IMR-90 (cell line): ENCODE results near the gene GPX1. TPM values are rescaled to one million over a fixed set of nuclear protein-coding genes. Genes with fewer than 3 reads are reported as not detected.

ENCODE experiments used
- ATAC-seq: fragments of 200-7000 bp; cut with Tn5 transposase; 2 replicates; pipeline ENCODE4 v1.9.1; 2020; ENCODE audit warnings: low read depth, mild to moderate bottlenecking, moderate library complexity
- BruUV-seq: library from RNA; stranded (reverse); fragments of 400-500 nt; replicated peaks from 2 replicates; lab custom pipeline; 2021; lab: Mats Ljungman, UMichigan
- CTCF ChIA-PET: fragments of 300-600 bp; formaldehyde crosslinking; extraction: SDS; loops from one replicate; lab custom pipeline; 2021; ENCODE audit warnings: antibody characterized with exemption; lab: Yijun Ruan, JAX
- POLR2A ChIA-PET: fragments of 300-600 bp; sonication (Branson Sonifier 250); formaldehyde crosslinking; loops from one replicate; lab custom pipeline; 2022; ENCODE audit warnings: antibody characterized with exemption; ENCODE audit not compliant: unreplicated experiment; lab: Charles Lee
- DNase-seq: peaks from one replicate; pipeline ENCODE4 v3.0.0; 2013
- H2AFZ ChIP-seq: replicated peaks from 2 replicates; pipeline ENCODE3; 2013; ENCODE audit warnings: low read length, mild to moderate bottlenecking; ENCODE audit not compliant: poor library complexity
- H2AK5ac ChIP-seq: 2 replicates; pipeline ENCODE4 v1.6.1; 2013; ENCODE audit warnings: low read depth, low read length, inconsistent platforms
- H2AK9ac ChIP-seq: replicated peaks from 2 replicates; pipeline ENCODE3; 2013; ENCODE audit warnings: mild to moderate bottlenecking, low read depth, low read length, moderate library complexity; ENCODE audit not compliant: poor library complexity
- H2BK120ac ChIP-seq: 2 replicates; pipeline ENCODE4 v1.6.1; 2013; ENCODE audit warnings: low read depth, low read length, inconsistent platforms
- H2BK15ac ChIP-seq: 3 replicates; pipeline ENCODE4 v1.6.1; 2013; ENCODE audit warnings: low read depth, low read length, inconsistent platforms
- H2BK20ac ChIP-seq: 2 replicates; pipeline ENCODE4 v1.6.1; 2013; ENCODE audit warnings: low read depth, mild to moderate bottlenecking, inconsistent platforms, low read length, moderate library complexity
- H2BK5ac ChIP-seq: 2 replicates; pipeline ENCODE4 v1.6.1; 2013; ENCODE audit warnings: mild to moderate bottlenecking, low read depth, low read length, inconsistent platforms; ENCODE audit not compliant: poor library complexity, severe bottlenecking
- H3K14ac ChIP-seq: replicated peaks from 2 replicates; pipeline ENCODE4 v1.6.1; 2013; ENCODE audit warnings: low read depth, low read length, inconsistent platforms
- H3K18ac ChIP-seq: 2 replicates; pipeline ENCODE4 v1.6.1; 2013; ENCODE audit warnings: low read depth, low read length, control low read depth
- H3K23ac ChIP-seq: 2 replicates; pipeline ENCODE4 v1.6.1; 2013; ENCODE audit warnings: low read depth, low read length, inconsistent platforms
- H3K27ac ChIP-seq: 2 replicates; pipeline ENCODE4 v1.5.1; 2013; ENCODE audit warnings: mild to moderate bottlenecking, control low read depth, low read length; ENCODE audit not compliant: insufficient read depth
- H3K27me3 ChIP-seq: 2 replicates; pipeline ENCODE4 v1.6.1; 2013; ENCODE audit warnings: low read length; ENCODE audit not compliant: control insufficient read depth, insufficient read depth
- H3K36me3 ChIP-seq: 2 replicates; pipeline ENCODE4 v1.6.1; 2013; ENCODE audit warnings: low read length, mixed read lengths; ENCODE audit not compliant: control insufficient read depth, insufficient read depth
- H3K4ac ChIP-seq: 2 replicates; pipeline ENCODE4 v1.6.1; 2013; ENCODE audit warnings: low read depth, low read length, inconsistent platforms
- H3K4me1 ChIP-seq: 2 replicates; pipeline ENCODE4 v1.6.1; 2013; ENCODE audit warnings: low read length, mixed read lengths; ENCODE audit not compliant: control insufficient read depth, insufficient read depth
- H3K4me2 ChIP-seq: 2 replicates; pipeline ENCODE4 v1.6.1; 2013; ENCODE audit warnings: low read depth, mild to moderate bottlenecking, control low read depth, low read length, moderate library complexity
- H3K4me3 ChIP-seq: 2 replicates; pipeline ENCODE4 v1.5.1; 2013; ENCODE audit warnings: low read depth, mild to moderate bottlenecking, control low read depth, low read length, moderate library complexity; ENCODE audit not compliant: insufficient read depth
- H3K56ac ChIP-seq: 2 replicates; pipeline ENCODE4 v1.6.1; 2013; ENCODE audit warnings: low read length, inconsistent platforms; ENCODE audit not compliant: insufficient read depth; ENCODE audit errors: extremely low read depth
- H3K79me1 ChIP-seq, 2 experiments: 2 replicates each; pipeline ENCODE4 v1.6.1; 2013; ENCODE audit warnings: low read length in 2 of 2, inconsistent platforms in 1 of 2, low read depth in 1 of 2
- H3K9ac ChIP-seq: 2 replicates; pipeline ENCODE4 v1.6.1; 2013; ENCODE audit warnings: low read depth, low read length, control low read depth
- H3K9me1 ChIP-seq: 2 replicates; pipeline ENCODE4 v1.6.1; 2013; ENCODE audit warnings: low read length, inconsistent platforms; ENCODE audit not compliant: insufficient read depth
- H3K9me3 ChIP-seq: 2 replicates; pipeline ENCODE4 v1.6.1; 2013; ENCODE audit warnings: low read length; ENCODE audit not compliant: control insufficient read depth, insufficient read depth
- H4K20me1 ChIP-seq: 2 replicates; pipeline ENCODE4 v1.6.1; 2013; ENCODE audit warnings: low read length, inconsistent platforms; ENCODE audit not compliant: insufficient read depth
- H4K5ac ChIP-seq: 2 replicates; pipeline ENCODE4 v1.6.1; 2013; ENCODE audit warnings: mild to moderate bottlenecking, low read depth, low read length, control low read depth
- H4K8ac ChIP-seq, 2 experiments: 2 replicates each; pipeline ENCODE4 v1.6.1; 2013; ENCODE audit warnings: low read depth in 2 of 2, low read length in 2 of 2, control low read depth in 1 of 2, inconsistent platforms in 1 of 2
- H4K91ac ChIP-seq: 2 replicates; pipeline ENCODE4 v1.6.1; 2013; ENCODE audit warnings: low read depth, low read length, inconsistent platforms; ENCODE audit not compliant: insufficient read depth
- CEBPB ChIP-seq: IDR thresholded peaks from 2 replicates; pipeline ENCODE4 v1.6.1; 2012; ENCODE audit warnings: low read depth, low read length, improper control_type of control experiment
- NFE2L2 ChIP-seq: fragments of 150-350 bp; IDR thresholded peaks from 2 replicates; pipeline ENCODE4 v1.6.1; 2016; ENCODE audit warnings: low read depth, mild to moderate bottlenecking, low read length
- SMC3 ChIP-seq: fragments of 150-350 bp; IDR thresholded peaks from 2 replicates; pipeline ENCODE4 v1.6.1; 2016; ENCODE audit warnings: low read depth, mild to moderate bottlenecking, antibody characterized with exemption, low read length, moderate library complexity
- WGBS, 2 experiments: methylation state at CpG; one replicate each; pipeline versions ENCODE4 v1.1.5 to v1.1.7; 2013; ENCODE audit warnings: missing lambda C conversion rate in 2 of 2; ENCODE audit not compliant: insufficient read length in 1 of 2; ENCODE audit errors: extremely low coverage in 2 of 2; 5-methylcytosine and 5-hydroxymethylcytosine counted together
- dilution Hi-C: fragments of 300-500 bp; cut with HindIII; formaldehyde crosslinking; loops from one replicate; pipeline ENCODE4 v1.14.3; 2018; ENCODE audit warnings: low sequenced_read_pairs; ENCODE audit not compliant: unreplicated experiment
- in situ Hi-C: fragments of 300-500 bp; cut with MboI; formaldehyde crosslinking; loops from 3 replicates; pipeline ENCODE4 v1.14.3; 2019; ENCODE audit warnings: low sequenced_read_pairs, inconsistent platforms, mixed read lengths
- intact Hi-C: fragments of 100-400 bp; cut with micrococcal nuclease; formaldehyde crosslinking; loops from 2 replicates; pipeline ENCODE4 v1.10.0; 2022
- polyA plus RNA-seq, 3 experiments: library from polyadenylated mRNA; depleted of rRNA; stranded (reverse); fragments of >200 nt; gene quantifications; 2 replicates each; pipeline ENCODE4 v1.2.3, GENCODE V29; 2012; ENCODE audit warnings: low replicate concordance in 1 of 3
- total RNA-seq: library from RNA; depleted of rRNA; stranded (reverse); fragments of >200 nt; gene quantifications from 2 replicates; pipeline ENCODE4 v1.2.3, GENCODE V29; 2012
- TF ChIP-seq, protein P1 (sequence below): fragments of 150-350 bp; IDR thresholded peaks from 2 replicates; pipeline ENCODE4 v1.6.1; 2016; ENCODE audit warnings: low read depth, mild to moderate bottlenecking, low read length, moderate library complexity, borderline replicate concordance

The GPX1 gene
- total and polyA plus RNA-seq, 2 of the 4 experiments (the other 2 are of a cell fraction), result 128 to 680 TPM

DNA sequence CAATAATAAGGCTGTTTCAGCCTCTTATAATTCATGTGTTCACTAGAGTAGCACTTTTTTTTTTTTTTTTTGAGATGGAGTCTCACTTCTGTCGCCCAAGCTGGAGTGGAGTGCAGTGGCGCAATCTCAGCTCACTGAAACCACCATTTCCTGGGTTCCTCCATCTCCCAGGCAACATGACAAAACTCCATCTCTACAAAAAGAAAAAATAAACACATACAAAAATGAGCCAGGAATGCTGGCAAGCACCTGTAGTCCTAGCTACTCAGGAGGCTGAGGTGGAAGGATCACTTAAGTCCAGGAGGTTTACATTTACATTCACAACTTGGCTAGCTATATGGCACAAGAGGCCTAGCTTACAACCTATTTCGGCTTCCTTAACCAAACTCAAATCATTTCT, 25.1 kb downstream of the GPX1 start:
- Histone ChIP-seq H2AK9ac (no peak overlapping the region), H3K27me3 (no peaks in the 10 kb centered on the region), H3K4ac (no peak overlapping the region), H3K23ac (no peak overlapping the region), H4K5ac (no peak overlapping the region), H2BK20ac (no peak overlapping the region), H3K79me1 (peaks cover 21 to 54% of the 10 kb centered on the region in 2 experiments; a peak in 3 of 4 replicates), H4K91ac (no peak overlapping the region), H3K4me2 (no peak overlapping the region), H2AK5ac (no peak overlapping the region), H2BK5ac (no peak overlapping the region), H3K4me3 (no peak overlapping the region), H3K36me3 (peaks cover 34% of the 10 kb centered on the region), H3K9me3 (no peaks in the 10 kb centered on the region), H3K14ac (no peak overlapping the region), H3K18ac (no peak overlapping the region), H4K8ac (no peak overlapping the region), H2BK120ac (no peak overlapping the region), H2BK15ac (no peak overlapping the region), H3K27ac (no peak overlapping the region), H3K56ac (no peak overlapping the region), H2AFZ (no peak overlapping the region), H3K9me1 (peaks cover 5% of the 10 kb centered on the region; the same call in 1 of the 2 replicates), H3K9ac (no peak overlapping the region), H4K20me1 (no peaks in the 10 kb centered on the region; the same call in 1 of the 2 replicates), H3K4me1 (peaks cover 2% of the 10 kb centered on the region; the same call in 1 of the 2 replicates)
- in situ Hi-C loops, result no loop called here
- ChIA-PET POLR2A (interaction anchor here (0.6 kb wide), 2 partner anchors 199 to 304 kb away, joined by 3 to 4 read pairs; no protein-coding TSS in a partner anchor), CTCF (interaction anchor here (0.6 kb wide), 1 partner anchor 111 kb away, joined by 5 read pairs; no protein-coding TSS in a partner anchor)
- intact Hi-C loops, result no loop called here
- no peak for DNase-seq
- ATAC-seq, result no peak
- no TSS peak for BruUV-seq
- dilution Hi-C loops, result no loop called here
- TF ChIP-seq, protein P1, sequence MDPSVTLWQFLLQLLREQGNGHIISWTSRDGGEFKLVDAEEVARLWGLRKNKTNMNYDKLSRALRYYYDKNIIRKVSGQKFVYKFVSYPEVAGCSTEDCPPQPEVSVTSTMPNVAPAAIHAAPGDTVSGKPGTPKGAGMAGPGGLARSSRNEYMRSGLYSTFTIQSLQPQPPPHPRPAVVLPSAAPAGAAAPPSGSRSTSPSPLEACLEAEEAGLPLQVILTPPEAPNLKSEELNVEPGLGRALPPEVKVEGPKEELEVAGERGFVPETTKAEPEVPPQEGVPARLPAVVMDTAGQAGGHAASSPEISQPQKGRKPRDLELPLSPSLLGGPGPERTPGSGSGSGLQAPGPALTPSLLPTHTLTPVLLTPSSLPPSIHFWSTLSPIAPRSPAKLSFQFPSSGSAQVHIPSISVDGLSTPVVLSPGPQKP, result no peak
- TF ChIP-seq NFE2L2, result no peak
- TF ChIP-seq SMC3, result no peak
- peak; percentile 54 for TF ChIP-seq CEBPB
- no CpG with 5 or more reads among the region's 3 CpGs for WGBS, 2 experiments
